Stimulated activated naive CD8-positive, alpha-beta T cell treated with anti-CD3 and anti-CD28 coated beads, Interleukin-15, amount 100 ng/mL, for 72 hours (primary cell): ENCODE data around the gene CD79A.
"Not testable (repeated sequence)": the region's sequence is repeated elsewhere in the genome, so short reads cannot be mapped to it uniquely, and the experiment has no call there.

ENCODE experiments used
- ATAC-seq: fragments of 150-1000 bp; cut with Tn5 transposase; 2 replicates; pipeline ENCODE4 v1.10.0; 2021; ENCODE audit warnings: mild to moderate bottlenecking, moderate library complexity
- DNase-seq, 2 donors: peaks; one replicate each; pipeline ENCODE4 v3.0.0; 2021 to 2022
- H3K27ac Mint-ChIP-seq, 2 donors: one replicate each; pipeline ENCODE4 v1.8.0; 2022; ENCODE audit warnings: mild to moderate bottlenecking in 2 of 2, mixed read lengths in 2 of 2, moderate library complexity in 2 of 2
- H3K27me3 Mint-ChIP-seq: one replicate; pipeline ENCODE4 v1.8.0; 2022; ENCODE audit warnings: mixed read lengths
- H3K4me1 Mint-ChIP-seq: one replicate; pipeline ENCODE4 v1.8.0; 2022; ENCODE audit warnings: mild to moderate bottlenecking, mixed read lengths
- H3K4me3 Mint-ChIP-seq, 2 donors: one replicate each; pipeline ENCODE4 v1.8.0; 2022; ENCODE audit warnings: mild to moderate bottlenecking in 2 of 2, mixed read lengths in 2 of 2, moderate library complexity in 1 of 2
- H3K9me3 Mint-ChIP-seq, 2 donors: one replicate each; pipeline ENCODE4 v1.8.0; 2022; ENCODE audit warnings: mixed read lengths in 2 of 2

Gene CD79A

DNA sequence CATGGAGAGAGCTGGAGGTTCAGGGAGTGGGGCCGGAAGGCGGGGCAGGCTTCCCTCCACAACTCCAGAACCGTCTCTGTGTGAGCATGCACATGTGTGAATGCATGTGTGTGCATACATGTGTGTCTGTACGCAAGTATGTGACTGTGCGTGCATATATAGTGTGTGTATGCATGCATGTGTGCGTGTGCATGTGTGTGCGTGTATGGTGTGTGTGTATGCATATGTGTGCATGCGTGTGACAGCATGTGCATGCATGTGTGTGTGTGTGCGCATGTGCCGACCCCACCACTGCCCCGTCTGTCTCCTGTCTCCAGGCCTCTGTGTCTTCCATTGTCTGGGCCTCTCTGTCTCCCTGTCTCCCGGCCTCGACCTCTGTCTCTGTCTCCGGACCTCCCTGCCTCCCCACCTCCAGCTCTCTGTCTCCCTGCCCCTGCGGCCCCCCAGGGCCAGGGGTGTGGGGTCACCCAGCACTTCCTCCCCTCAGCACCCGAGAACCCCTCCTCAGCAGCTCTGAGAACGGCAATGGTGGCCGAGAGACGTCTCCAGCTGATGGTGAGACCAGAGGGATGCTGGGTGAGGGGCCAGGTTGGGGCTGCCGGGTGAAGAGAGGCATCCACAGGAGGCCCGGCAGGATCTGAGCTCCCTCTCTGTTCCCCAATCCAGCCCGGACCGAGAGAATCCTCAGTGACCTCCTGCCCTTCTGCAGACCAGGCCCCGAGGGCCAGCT, 28.4 kb downstream of the CD79A start:
- no peak overlapping the region for H3K4me3 Mint-ChIP-seq
- ATAC-seq (no peak), DNase-seq (no peak)
- no peaks in the 10 kb centered on the region for H3K9me3 Mint-ChIP-seq
- H3K4me1 Mint-ChIP-seq = peaks cover 83% of the 10 kb centered on the region
- H3K27me3 Mint-ChIP-seq = no peaks in the 10 kb centered on the region
- peak overlapping the region in 1 of 2 donors; percentile 75 for H3K27ac Mint-ChIP-seq

DNA sequence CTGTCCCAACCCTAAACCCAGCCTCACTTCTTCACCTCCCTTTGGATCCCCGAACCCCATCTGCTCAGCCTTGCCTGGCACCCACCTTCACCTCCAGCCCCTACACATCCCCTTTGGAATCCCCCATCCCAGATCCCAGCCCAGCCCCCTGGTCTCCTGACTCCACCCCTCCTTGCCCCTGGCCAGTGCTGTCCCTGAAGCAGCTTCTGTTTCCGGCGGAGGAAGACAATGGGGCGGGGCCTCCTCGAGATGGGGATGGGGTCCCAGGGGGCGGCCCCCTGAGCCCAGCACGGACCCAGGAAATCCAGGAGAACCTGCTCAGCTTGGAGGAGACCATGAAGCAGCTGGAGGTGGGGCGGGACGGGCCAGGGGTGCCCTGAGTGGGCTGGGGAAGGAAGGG, 29.2 kb downstream of the CD79A start:
- ATAC-seq (no peak), DNase-seq (no peak)
- Mint-ChIP-seq H3K4me1 (peaks cover 84% of the 10 kb centered on the region), H3K27ac (peak overlapping the region; percentile 75 to 90), H3K4me3 (no peak overlapping the region), H3K9me3 (no peaks in the 10 kb centered on the region), H3K27me3 (no peaks in the 10 kb centered on the region)

DNA sequence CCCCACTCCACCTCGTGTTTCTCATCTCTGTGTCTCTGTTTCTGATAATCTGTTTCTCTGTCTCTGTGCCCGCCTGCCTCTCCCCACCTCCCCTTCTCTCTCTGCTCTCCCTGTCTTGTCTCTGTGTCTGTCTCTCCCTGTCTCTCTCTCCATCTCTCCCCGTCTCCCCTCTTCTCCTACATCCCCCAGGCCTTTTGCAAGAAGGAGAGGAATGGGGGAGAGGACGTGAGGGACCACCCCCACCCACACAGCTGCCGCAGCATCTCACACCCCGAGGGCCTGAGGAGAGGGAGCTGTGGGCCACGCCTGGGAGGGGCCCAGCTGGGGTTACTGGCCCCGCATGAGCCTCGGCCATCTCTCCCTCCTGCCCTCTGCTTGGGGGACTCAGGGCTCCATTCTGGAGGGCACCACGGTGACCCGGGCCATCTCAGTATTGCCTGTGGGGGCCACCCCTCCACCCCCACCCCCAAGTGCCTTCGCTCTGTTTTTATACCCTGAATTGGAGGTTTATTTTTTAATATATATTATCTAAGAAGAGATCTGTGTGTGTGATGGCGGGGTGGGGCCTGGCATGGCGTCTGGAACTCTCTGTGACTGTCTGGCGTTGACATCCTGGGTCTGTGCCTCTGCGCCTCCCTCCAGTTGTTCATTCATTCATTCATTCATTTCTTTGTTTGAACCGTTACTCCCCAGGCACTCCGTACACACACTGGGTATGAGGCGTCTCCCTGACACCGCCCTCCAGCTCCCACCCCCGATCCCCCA, 30.0 kb downstream of the CD79A start:
- H3K27ac Mint-ChIP-seq = peak overlapping the region in 1 of 2 donors; percentile 47
- DNase-seq (no peak), ATAC-seq (no peak)
- no peaks in the 10 kb centered on the region for H3K27me3 Mint-ChIP-seq
- H3K4me1 Mint-ChIP-seq = peaks cover 85% of the 10 kb centered on the region
- H3K4me3 Mint-ChIP-seq = no peak overlapping the region
- H3K9me3 Mint-ChIP-seq = no peaks in the 10 kb centered on the region

DNA sequence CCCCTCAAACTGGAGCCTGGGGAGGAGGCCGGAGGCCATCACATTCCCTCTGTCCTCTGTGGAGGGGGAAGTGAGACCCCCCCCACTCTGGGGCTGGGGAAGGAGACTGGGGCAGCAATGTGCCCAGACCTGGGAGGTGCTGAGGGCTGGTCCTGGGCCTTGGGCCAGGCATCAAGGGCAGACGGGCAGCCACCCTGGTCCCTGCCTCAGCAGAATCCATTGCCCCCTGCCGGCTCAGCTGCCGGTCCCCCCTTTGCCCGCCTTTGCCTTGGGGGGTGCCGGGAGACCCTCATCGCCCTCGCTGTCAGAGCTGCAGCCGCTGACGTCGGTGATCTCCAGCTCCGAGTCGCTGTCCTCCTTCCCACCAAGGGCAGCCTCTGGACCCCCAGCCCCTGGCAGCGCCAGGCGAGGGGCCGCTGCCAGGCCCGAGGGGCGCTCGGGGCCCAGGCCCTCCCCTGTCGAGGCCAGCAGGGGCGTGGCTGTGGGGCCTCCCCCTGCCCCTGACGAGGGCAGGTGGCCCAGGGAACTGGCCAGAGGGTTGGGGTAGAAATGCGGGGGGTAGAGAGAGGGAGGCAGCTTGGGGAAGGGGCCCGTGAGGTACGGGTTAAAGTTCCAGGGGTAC, 31.0 kb downstream of the CD79A start:
- peaks cover 82% of the 10 kb centered on the region for H3K4me1 Mint-ChIP-seq
- ATAC-seq (no peak), DNase-seq (no peak)
- H3K4me3 Mint-ChIP-seq = no peak overlapping the region
- H3K9me3 Mint-ChIP-seq = no peaks in the 10 kb centered on the region
- H3K27me3 Mint-ChIP-seq = no peaks in the 10 kb centered on the region
- H3K27ac Mint-ChIP-seq = no peak overlapping the region

DNA sequence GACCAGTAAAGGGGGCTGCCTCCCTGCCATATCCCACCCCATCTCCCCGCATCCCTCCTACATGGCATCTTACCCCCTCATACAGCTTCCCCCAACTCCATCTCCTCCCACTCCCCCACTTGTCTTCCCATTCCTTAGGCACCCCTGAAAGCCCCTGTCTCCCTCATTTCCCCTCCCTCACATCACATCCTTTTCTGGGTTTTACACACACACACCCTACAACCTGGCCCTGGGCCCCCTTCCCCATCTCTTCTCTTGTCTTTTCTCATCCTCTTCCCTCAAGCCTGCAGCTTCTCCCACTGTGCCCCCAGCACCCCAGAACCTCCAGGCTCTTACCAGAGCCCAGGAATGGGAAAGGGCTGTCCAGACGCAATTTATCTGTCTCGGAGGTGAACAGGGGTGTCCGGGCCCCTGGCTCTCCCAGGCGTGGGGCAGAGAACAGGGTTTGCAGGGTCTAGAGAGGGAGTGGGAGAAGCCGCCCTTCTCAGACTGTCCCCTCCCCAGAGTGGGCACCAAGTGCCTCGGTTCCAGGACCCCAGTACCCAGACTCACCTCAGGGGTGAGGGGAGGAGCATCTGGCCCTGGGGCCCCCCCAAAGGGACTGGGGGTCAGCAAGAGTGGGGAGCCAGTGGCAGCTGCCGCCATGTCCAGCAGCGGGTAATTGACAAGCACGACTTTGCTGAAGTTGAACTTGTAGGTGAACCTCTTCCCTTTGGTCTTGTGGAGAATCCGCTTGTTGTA, 31.8 kb downstream of the CD79A start:
- no peak overlapping the region for H3K4me3 Mint-ChIP-seq
- peak overlapping the region in 1 of 2 donors; percentile 92 for H3K27ac Mint-ChIP-seq
- peaks cover 83% of the 10 kb centered on the region for H3K4me1 Mint-ChIP-seq
- no peaks in the 10 kb centered on the region for H3K27me3 Mint-ChIP-seq
- no peak for ATAC-seq
- DNase-seq = no peak
- no peaks in the 10 kb centered on the region for H3K9me3 Mint-ChIP-seq

DNA sequence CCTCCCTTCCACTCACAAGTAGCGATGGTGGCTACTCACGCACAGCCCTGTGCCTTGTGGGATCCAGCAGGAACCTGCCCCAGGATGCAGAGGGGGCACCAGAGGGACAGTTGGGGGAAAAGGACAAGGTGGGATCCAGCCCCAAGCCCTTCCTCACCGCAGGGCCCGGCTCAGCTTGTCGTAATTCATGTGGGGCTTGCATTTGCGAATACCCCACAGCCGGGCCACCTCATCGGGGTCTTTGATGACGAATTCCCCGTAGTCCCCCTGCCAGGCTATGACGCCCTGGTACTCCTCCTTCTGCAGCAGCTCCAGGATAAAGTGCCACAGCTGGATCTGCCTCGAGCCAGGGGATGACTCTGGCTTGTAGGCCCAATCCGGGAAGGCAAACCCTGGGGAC, 32.6 kb downstream of the CD79A start:
- H3K9me3 Mint-ChIP-seq = no peaks in the 10 kb centered on the region
- no peaks in the 10 kb centered on the region for H3K27me3 Mint-ChIP-seq
- peak overlapping the region in 1 of 2 donors; percentile 89 for H3K27ac Mint-ChIP-seq
- peaks cover 81% of the 10 kb centered on the region for H3K4me1 Mint-ChIP-seq
- ATAC-seq (no peak), DNase-seq (no peak)
- H3K4me3 Mint-ChIP-seq = no peak overlapping the region

DNA sequence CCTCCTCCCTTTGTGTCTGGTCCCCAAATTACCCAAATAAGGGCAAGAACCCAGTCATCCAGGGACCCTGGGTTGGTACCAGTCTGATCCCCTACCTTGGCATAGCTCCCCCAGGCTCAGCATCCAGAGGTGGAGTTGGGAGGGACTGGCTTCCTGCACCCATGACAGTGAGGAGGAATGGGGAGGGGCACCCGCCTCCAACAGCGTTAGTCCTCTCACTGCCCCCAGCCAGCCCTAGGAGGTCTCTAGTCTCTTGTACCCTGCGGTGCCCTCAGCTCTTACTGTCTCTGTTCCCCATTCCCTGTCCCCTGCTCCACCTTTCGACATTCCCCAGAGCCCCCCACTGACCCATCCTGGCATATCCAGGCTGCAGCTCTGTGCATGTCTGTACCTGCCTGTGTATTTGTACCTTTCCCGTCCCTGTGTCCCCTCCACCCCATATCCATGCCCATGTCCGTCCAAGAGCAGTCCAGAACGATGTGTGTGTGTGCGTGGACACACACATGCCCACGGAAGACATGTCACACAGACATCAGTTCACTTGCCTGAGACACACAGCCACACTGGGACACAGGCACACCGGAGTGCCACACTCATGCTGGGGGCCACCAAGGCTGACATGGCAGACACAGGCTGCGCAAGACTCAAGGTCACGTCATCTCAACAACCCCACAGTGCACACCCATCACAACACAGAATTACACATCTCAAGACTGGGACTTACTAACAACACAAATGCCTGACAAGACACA, 33.3 kb downstream of the CD79A start:
- no peaks in the 10 kb centered on the region for H3K9me3 Mint-ChIP-seq
- DNase-seq = no peak
- peak overlapping the region in 1 of 2 donors; percentile 56 for H3K27ac Mint-ChIP-seq
- no peak overlapping the region for H3K4me3 Mint-ChIP-seq
- peaks cover 74% of the 10 kb centered on the region for H3K4me1 Mint-ChIP-seq
- H3K27me3 Mint-ChIP-seq = no peaks in the 10 kb centered on the region
- no peak for ATAC-seq

DNA sequence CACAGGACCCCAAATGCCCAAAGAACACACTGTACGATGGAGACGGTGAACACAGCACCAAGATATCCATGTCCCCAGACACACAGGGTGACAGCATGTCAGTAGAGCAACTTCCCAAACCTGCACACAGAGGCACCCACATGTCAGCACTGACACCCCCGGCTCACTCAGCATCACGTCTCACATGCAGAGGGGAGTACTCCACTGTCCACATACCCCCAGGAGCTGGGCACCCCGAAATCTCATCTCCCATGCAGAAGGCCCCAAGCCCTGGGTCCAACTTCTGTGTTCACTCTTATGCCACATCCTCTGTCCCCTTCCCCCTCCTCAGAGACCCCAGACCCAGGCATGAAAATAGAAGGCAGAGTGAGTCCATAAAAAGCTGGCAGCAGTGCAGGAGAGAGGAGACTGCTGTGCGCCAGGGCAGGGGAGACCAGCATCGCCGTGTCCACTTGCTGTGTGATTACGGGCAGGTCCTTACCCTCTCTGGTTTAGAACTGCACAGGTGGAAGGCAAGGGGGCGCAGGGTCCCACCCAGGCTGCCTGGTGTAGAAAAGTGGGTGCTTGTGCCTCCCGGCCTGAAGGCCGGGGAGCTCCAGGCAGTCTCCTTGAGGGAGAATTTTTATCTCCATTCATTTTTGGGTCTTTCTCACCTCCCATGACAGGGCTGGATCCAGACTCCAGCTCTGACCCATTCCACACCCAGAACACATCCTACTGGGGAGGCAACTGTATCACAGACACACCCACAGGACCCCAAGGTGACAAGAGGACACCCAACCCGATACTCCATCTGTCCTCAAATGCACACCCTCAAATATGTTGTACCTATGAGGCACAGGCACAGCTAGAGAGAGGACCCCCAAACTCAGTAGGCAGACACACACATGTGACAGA, 34.2 kb downstream of the CD79A start:
- Mint-ChIP-seq H3K4me3 (no peak overlapping the region), H3K9me3 (no peaks in the 10 kb centered on the region), H3K4me1 (peaks cover 66% of the 10 kb centered on the region), H3K27me3 (no peaks in the 10 kb centered on the region), H3K27ac (peak overlapping the region in 1 of 2 donors; percentile 68)
- ATAC-seq = peak; percentile 21
- DNase-seq = no peak

DNA sequence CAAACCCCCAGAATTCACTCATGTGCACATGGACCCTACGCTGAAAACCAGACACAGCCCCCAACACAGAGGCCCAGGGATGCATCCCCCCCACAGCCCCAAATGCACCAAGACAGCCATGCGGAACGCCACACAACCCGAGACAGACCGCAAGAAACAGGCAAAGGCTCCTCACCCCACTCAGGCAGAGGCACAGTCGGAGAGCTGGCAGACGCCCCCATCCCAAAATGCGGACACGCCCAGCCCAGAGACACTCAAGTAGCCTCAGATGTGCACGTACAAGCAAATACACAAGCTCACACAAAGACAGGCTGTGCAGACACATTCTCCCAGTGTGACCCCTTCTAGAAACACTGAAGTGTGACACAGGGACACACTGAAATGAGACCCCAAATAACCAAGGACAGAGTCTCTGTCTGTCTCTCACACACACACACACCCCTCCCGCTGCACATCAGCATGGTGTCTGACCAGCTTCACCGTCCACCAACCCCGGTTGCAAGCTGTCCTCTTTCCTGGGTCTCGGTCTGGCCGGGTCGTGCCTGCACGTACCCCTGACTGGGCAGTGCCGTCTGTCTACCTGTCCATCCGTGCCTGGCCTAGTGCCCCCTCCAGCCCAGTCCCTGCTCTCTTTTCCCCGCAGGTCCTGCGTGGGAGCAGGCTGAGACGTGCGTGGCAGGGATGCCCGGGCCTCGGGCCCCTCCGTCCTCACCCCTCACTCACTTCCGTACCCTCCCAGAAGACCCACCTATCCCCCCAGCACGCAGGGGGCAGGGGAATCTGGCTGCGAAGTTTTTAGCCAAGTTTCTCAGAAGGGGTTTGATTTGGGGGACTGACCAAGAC, 35.0 kb downstream of the CD79A start:
- Mint-ChIP-seq H3K27me3 (no peaks in the 10 kb centered on the region), H3K4me3 (peak overlapping the region in 1 of 2 donors; percentile 41), H3K9me3 (no peaks in the 10 kb centered on the region), H3K27ac (peak overlapping the region in 1 of 2 donors; percentile 89), H3K4me1 (peaks cover 57% of the 10 kb centered on the region)
- no peak for DNase-seq
- peak; percentile 5 for ATAC-seq

DNA sequence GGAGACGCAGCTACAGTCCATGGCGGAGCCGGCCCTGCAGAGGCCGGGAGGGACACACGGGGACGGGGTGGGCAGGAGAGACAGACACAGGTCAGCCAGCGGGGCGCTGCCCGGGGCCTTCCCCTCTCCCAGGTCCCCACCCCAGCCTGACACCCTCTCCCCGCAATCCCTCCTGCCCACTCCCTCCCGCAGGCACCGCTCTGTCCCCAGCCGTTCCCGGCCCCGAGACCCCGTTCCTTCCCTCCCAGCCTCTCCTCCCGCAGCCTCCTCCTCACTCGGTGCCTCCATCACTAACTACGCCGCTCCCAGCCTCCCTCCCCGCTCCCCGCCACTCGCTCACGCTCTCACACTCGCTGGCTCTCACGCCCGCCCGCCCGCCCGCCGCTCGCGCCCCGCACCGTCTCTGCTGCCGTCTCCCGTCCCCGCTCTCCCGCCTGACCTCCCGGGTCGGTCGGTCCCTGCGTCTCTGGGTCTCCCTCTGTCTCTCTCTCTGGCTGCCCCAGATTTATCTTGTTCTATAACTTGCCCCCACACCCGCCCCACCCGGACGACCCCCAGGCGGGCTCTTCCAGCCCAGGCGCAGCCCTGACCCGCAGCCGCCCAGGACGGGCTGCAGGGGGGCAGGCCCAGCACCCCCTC, 35.9 kb downstream of the CD79A start:
- Mint-ChIP-seq H3K27me3 (no peaks in the 10 kb centered on the region), H3K27ac (peak overlapping the region in 1 of 2 donors; percentile 43), H3K4me3 (peak overlapping the region; percentile 17 to 38), H3K9me3 (no peaks in the 10 kb centered on the region), H3K4me1 (peaks cover 52% of the 10 kb centered on the region)
- DNase-seq = no peak
- peak; percentile 39 for ATAC-seq

DNA sequence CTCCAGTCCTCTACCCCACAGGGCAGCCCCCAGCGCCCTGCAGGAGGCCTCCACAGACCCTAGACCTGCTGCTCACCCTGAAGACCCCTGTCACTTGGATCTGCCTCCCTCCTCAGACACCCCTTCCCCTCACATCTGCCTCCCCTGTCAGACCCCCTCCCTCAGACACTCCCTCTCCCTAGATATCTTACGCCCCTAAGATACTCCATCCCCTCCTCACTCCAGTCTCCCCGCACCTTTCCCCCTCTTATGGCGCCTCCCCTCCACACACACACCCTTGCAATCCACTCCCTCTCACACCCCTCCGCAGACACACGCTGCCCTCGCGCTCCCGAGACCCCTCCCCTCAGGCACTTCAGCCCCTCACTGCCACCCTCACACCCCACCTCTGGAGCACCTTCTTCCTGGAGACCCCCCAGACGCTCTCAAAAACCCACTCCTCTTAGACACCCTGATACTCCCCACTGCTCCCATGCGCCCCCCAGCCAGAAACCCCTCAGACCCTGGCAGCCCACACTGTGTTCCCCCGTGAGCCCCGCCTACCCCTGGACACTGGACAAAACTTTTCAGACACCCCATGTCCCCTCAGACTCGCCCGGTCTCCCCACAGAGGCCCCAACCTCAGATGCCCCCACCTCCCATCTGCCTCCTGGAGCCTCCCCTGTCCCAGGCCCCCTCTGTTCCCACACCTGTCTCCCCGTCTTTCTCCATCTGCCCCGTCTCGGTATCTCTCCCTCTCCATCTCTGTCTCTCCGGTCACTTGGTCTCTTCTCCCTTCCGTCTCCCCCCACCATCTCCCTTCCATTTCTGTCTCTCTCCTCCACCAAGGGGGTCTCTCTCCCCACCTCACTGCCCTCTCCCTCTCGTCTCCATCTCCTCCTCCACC, 36.7 kb downstream of the CD79A start:
- no peaks in the 10 kb centered on the region for H3K27me3 Mint-ChIP-seq
- ATAC-seq (peak; percentile 29), DNase-seq (no peak)
- H3K27ac Mint-ChIP-seq = peak overlapping the region in 1 of 2 donors; percentile 43
- peaks cover 49% of the 10 kb centered on the region for H3K4me1 Mint-ChIP-seq
- no peaks in the 10 kb centered on the region for H3K9me3 Mint-ChIP-seq
- peak overlapping the region; percentile 60 to 66 for H3K4me3 Mint-ChIP-seq

DNA sequence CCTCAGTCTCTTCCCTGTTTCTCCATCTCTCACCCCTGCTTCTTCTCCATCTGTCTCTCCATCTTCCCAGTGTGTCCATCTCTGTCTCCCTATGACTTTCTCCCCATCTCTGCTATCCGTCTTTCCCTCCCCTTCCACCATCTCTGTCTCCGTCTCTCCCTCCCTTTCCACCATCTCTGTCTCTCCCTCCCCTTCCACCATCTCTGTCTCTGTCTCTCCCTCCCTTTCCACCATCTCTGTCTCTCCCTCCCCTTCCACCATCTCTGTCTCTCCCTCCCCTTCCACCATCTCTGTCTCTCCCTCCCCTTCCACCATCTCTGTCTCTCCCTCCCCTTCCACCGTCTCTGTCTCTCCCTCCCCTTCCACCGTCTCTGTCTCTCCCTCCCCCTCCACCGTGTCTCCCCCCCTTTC, 37.4 kb downstream of the CD79A start:
- peak overlapping the region; percentile 60 to 66 for H3K4me3 Mint-ChIP-seq
- H3K4me1 Mint-ChIP-seq = peaks cover 43% of the 10 kb centered on the region
- DNase-seq, H3K27me3 Mint-ChIP-seq, H3K9me3 Mint-ChIP-seq, ATAC-seq: not testable (repeated sequence)
- H3K27ac Mint-ChIP-seq = peak overlapping the region in 1 of 2 donors; percentile 43
